Stomach (tissue), 4 donors: Measurements from ENCODE around the gene STS.

Source experiments
- CTCF ChIP-seq, 7 experiments: fragments of 450-650 bp in 4 of 7; fragments of 200-600 bp in 3 of 7; sonication (generic) in 3 of 7; IDR thresholded peaks; one replicate each; pipeline ENCODE4 v1.5.1; 2016 to 2019; ENCODE audit warnings: antibody characterized with exemption in 7 of 7, control low read depth in 2 of 7, mild to moderate bottlenecking in 1 of 7
- EP300 ChIP-seq: sonication (generic); formaldehyde crosslinking; IDR thresholded peaks from one replicate; pipeline ENCODE4 v1.6.1; 2017; ENCODE audit warnings: antibody characterized with exemption
- POLR2A ChIP-seq, 4 donors: fragments of 450-650 bp; IDR thresholded peaks; one replicate each; pipeline ENCODE4 v1.6.1; 2016; ENCODE audit warnings: antibody characterized with exemption in 4 of 4, control low read depth in 2 of 4, mild to moderate bottlenecking in 1 of 4, moderate library complexity in 1 of 4
- POLR2AphosphoS5 ChIP-seq, 3 donors: sonication (generic); formaldehyde crosslinking; IDR thresholded peaks; one replicate each; pipeline ENCODE4 v1.6.1; 2016; ENCODE audit warnings: antibody characterized with exemption in 3 of 3

- TF ChIP-seq CTCF (IDR thresholded peaks at IDR 0.05) = no peak
- TF ChIP-seq POLR2A (IDR thresholded peaks at IDR 0.05) = no peak
- no peak for TF ChIP-seq POLR2AphosphoS5 (IDR thresholded peaks at IDR 0.05)
- TF ChIP-seq EP300 = no peak
Observed at GRCh38 chrX:7194606-7195005, 47.1 kb downstream of the STS start.
